Mammary epithelial cell (primary cell): ENCODE measurements around the gene LRBA.

Experiments
- EZH2 ChIP-seq: IDR thresholded peaks from 2 replicates; pipeline ENCODE4 v1.6.1; 2012; ENCODE audit warnings: low read length, inconsistent platforms, borderline replicate concordance
- TF ChIP-seq, protein P1 (sequence below), 2 donors: IDR thresholded peaks in 1 of 2; conservative IDR thresholded peaks in 1 of 2; 2 replicates each; pipeline ENCODE4 v1.5.1; 2011 to 2012; ENCODE audit warnings: inconsistent platforms in 2 of 2, low read length in 2 of 2, mild to moderate bottlenecking in 2 of 2, control low read depth in 1 of 2, low read depth in 1 of 2; ENCODE audit not compliant: insufficient read depth in 1 of 2; ENCODE audit errors: extremely low read depth in 1 of 2

DNA sequence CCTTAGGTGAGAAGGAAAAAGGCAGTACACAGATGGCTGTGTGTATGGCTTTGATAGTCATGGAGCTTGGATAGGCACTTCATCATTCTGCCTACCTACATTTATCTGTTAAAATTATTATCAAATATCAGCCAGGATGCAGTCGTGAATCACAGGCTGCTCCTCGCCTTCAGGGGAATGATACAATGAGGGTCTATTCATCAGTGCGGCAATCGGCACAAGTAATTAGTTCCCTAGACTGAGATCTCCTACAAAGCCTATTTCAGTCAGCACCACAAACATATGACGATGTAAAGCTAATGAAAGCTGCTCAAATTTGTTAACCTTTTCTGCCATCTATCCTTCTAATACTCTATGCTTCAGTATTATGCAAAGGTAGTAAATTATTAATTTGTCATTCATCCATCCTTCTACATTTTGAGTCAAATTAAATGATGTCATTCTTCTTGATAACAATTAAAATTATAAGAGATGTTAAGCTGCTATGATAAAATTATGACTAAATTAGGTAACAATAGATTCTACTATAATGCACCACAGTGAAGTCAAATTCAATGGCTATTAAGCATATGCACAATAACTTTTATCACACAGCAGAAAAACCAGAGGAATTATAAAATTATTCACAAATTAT, 414.2 kb downstream of the LRBA start:
- TF ChIP-seq, protein P1, sequence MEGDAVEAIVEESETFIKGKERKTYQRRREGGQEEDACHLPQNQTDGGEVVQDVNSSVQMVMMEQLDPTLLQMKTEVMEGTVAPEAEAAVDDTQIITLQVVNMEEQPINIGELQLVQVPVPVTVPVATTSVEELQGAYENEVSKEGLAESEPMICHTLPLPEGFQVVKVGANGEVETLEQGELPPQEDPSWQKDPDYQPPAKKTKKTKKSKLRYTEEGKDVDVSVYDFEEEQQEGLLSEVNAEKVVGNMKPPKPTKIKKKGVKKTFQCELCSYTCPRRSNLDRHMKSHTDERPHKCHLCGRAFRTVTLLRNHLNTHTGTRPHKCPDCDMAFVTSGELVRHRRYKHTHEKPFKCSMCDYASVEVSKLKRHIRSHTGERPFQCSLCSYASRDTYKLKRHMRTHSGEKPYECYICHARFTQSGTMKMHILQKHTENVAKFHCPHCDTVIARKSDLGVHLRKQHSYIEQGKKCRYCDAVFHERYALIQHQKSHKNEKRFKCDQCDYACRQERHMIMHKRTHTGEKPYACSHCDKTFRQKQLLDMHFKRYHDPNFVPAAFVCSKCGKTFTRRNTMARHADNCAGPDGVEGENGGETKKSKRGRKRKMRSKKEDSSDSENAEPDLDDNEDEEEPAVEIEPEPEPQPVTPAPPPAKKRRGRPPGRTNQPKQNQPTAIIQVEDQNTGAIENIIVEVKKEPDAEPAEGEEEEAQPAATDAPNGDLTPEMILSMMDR (conservative IDR thresholded peaks at IDR 0.05 in 1 of 2, IDR thresholded peaks at IDR 0.05 in 1 of 2; ENCODE audit: extremely low read depth in 1 of 2, insufficient read depth in 1 of 2, low read depth in 1 of 2, low read length in 2 of 2): no peak
- no peak for TF ChIP-seq EZH2
